CD14-positive monocyte (primary cell): ENCODE results near the gene CTSS. TPM values are rescaled to one million over a fixed set of nuclear protein-coding genes. Genes with fewer than 3 reads are reported as not detected.

Experiments
- DNase-seq, 3 donors: peaks; one replicate each; pipeline ENCODE4 v3.0.0-alpha.2; 2011 to 2022
- H2AFZ ChIP-seq: 2 replicates; pipeline ENCODE4 v1.6.0; 2012; ENCODE audit warnings: mild to moderate bottlenecking, low read depth, low read length, inconsistent platforms; ENCODE audit not compliant: insufficient read depth, poor library complexity, severe bottlenecking
- H3K27ac ChIP-seq, 2 donors: 1 replicate in 1 of 2; 2 replicates in 1 of 2; pipeline ENCODE4 v1.5.1; 2012 to 2013; ENCODE audit warnings: low read length in 2 of 2, control low read depth in 1 of 2, inconsistent platforms in 1 of 2, low read depth in 1 of 2, mild to moderate bottlenecking in 1 of 2
- H3K27me3 ChIP-seq, 2 donors: one replicate each; pipeline versions ENCODE4 v1.6.0 to v1.6.1; 2011 to 2013; ENCODE audit warnings: low read length in 2 of 2; ENCODE audit not compliant: control insufficient read depth in 2 of 2, insufficient read depth in 2 of 2
- H3K36me3 ChIP-seq, 2 donors: replicated peaks in 1 of 2; 1 replicate in 1 of 2; 2 replicates in 1 of 2; pipeline versions ENCODE4 v1.5.1 to v1.6.1; 2012 to 2013; ENCODE audit warnings: low read length in 2 of 2, control low read depth in 1 of 2, inconsistent platforms in 1 of 2, mild to moderate bottlenecking in 1 of 2; ENCODE audit not compliant: insufficient read depth in 2 of 2, control insufficient read depth in 1 of 2
- H3K4me1 ChIP-seq, 2 donors: 1 replicate in 1 of 2; 2 replicates in 1 of 2; pipeline versions ENCODE4 v1.5.1 to v1.6.1; 2012 to 2013; ENCODE audit warnings: low read length in 2 of 2, control low read depth in 1 of 2, inconsistent platforms in 1 of 2, mild to moderate bottlenecking in 1 of 2, moderate library complexity in 1 of 2; ENCODE audit not compliant: insufficient read depth in 2 of 2, control insufficient read depth in 1 of 2
- H3K4me2 ChIP-seq: replicated peaks from 2 replicates; pipeline ENCODE3; 2012; ENCODE audit warnings: low read length, moderate library complexity, mild to moderate bottlenecking; ENCODE audit not compliant: poor library complexity, severe bottlenecking; ENCODE audit errors: extremely low read depth
- H3K4me3 ChIP-seq, 3 experiments: fragments of 200-600 bp in 1 of 3; sonication (generic) in 1 of 3; replicated peaks in 1 of 3; 1 replicate in 2 of 3; 2 replicates in 1 of 3; pipeline ENCODE4 v1.5.1; 2011 to 2013; ENCODE audit warnings: low read length in 3 of 3, mild to moderate bottlenecking in 3 of 3, control low read depth in 2 of 3, low read depth in 2 of 3, inconsistent platforms in 1 of 3, moderate library complexity in 1 of 3
- H3K79me2 ChIP-seq: 2 replicates; pipeline ENCODE4 v1.6.0; 2012; ENCODE audit warnings: mild to moderate bottlenecking, control low read depth, inconsistent platforms, low read length, moderate library complexity; ENCODE audit not compliant: insufficient read depth
- H3K9ac ChIP-seq: 2 replicates; pipeline ENCODE4 v1.6.0; 2017; ENCODE audit warnings: low read length, mild to moderate bottlenecking; ENCODE audit not compliant: insufficient read depth, poor library complexity, severe bottlenecking
- H3K9me3 ChIP-seq, 2 donors: replicated peaks in 1 of 2; 1 replicate in 1 of 2; 2 replicates in 1 of 2; pipeline versions ENCODE4 v1.5.1 to v1.6.1; 2012 to 2013; ENCODE audit warnings: low read length in 2 of 2, control low read depth in 1 of 2; ENCODE audit not compliant: control insufficient read depth in 1 of 2, insufficient read depth in 1 of 2
- H4K20me1 ChIP-seq: 2 replicates; pipeline ENCODE4 v1.6.0; 2012; ENCODE audit warnings: mild to moderate bottlenecking, low read length, control low read depth, moderate library complexity; ENCODE audit not compliant: insufficient read depth
- H3K27ac Mint-ChIP-seq, 7 donors: one replicate each; pipeline ENCODE4 v1.8.0; 2020; ENCODE audit warnings: mild to moderate bottlenecking in 7 of 7, mixed read lengths in 7 of 7, moderate library complexity in 6 of 7, inconsistent platforms in 2 of 7
- H3K27me3 Mint-ChIP-seq, 3 donors: one replicate each; pipeline ENCODE4 v1.8.0; 2021 to 2022; ENCODE audit warnings: low read depth in 3 of 3, mild to moderate bottlenecking in 3 of 3, mixed read lengths in 3 of 3, moderate library complexity in 3 of 3, inconsistent platforms in 1 of 3
- H3K36me3 Mint-ChIP-seq, 2 donors: one replicate each; pipeline ENCODE4 v1.8.0; 2020; ENCODE audit warnings: mixed read lengths in 2 of 2, inconsistent platforms in 1 of 2, mild to moderate bottlenecking in 1 of 2
- H3K4me1 Mint-ChIP-seq: one replicate; pipeline ENCODE4 v1.8.0; 2020; ENCODE audit warnings: mild to moderate bottlenecking, mixed read lengths
- H3K4me3 Mint-ChIP-seq, 2 donors: one replicate each; pipeline ENCODE4 v1.8.0; 2020; ENCODE audit warnings: mild to moderate bottlenecking in 2 of 2, mixed read lengths in 2 of 2, moderate library complexity in 1 of 2
- H3K9me3 Mint-ChIP-seq, 7 donors: one replicate each; pipeline ENCODE4 v1.8.0; 2020 to 2022; ENCODE audit warnings: mixed read lengths in 7 of 7, mild to moderate bottlenecking in 6 of 7, moderate library complexity in 6 of 7, inconsistent platforms in 2 of 7
- CTCF ChIP-seq: fragments of 200-600 bp; IDR thresholded peaks from one replicate; pipeline ENCODE4 v1.8.0; 2022; ENCODE audit warnings: antibody characterized with exemption, mild to moderate bottlenecking
- WGBS: methylation state at CpG from one replicate; pipeline ENCODE4 v1.1.5; 2013; ENCODE audit warnings: missing lambda C conversion rate; ENCODE audit not compliant: insufficient coverage; 5-methylcytosine and 5-hydroxymethylcytosine counted together
- intact Hi-C, 2 donors: fragments of 100-400 bp; cut with micrococcal nuclease; formaldehyde crosslinking; loops; one replicate each; pipeline versions ENCODE4 v1.15.0 to v1.15.1; 2023
- polyA plus RNA-seq, 3 donors: library from polyadenylated mRNA; depleted of rRNA in 1 of 3; unstranded in 2 of 3; stranded (reverse) in 1 of 3; fragments of 300-500 nt in 2 of 3; fragments of >200 nt in 1 of 3; fragmentation: Illumina TruSeq in 2 of 3; gene quantifications; 1 replicate in 2 of 3; 2 replicates in 1 of 3; pipeline ENCODE4 v1.2.3, GENCODE V29; 2012 to 2021

Gene CTSS
- polyA plus RNA-seq, 3 donors = 2,349 to 6,327 (median 5,201) TPM

GRCh38 chr1:150688763-150689162 is 76.8 kb downstream of the CTSS start:
- no peak overlapping the region for H3K27ac ChIP-seq
- peaks cover 29 to 37% of the 10 kb centered on the region in 2 donors for H3K36me3 Mint-ChIP-seq
- no peaks in the 10 kb centered on the region for H3K4me1 ChIP-seq
- no peaks in the 10 kb centered on the region for H3K27me3 ChIP-seq
- DNase-seq = no peak
- no peaks in the 10 kb centered on the region for H3K9me3 ChIP-seq
- intact Hi-C loops = no loop called here
- no peak overlapping the region for H3K4me3 ChIP-seq
- H3K79me2 ChIP-seq = no peaks in the 10 kb centered on the region
- no peak overlapping the region for H3K9ac ChIP-seq
- no peak overlapping the region for H3K4me2 ChIP-seq
- no peaks in the 10 kb centered on the region for H3K27me3 Mint-ChIP-seq
- no peak overlapping the region for H3K4me3 Mint-ChIP-seq
- H3K36me3 ChIP-seq = peaks cover 12 to 49% of the 10 kb centered on the region in 2 donors
- no peak overlapping the region for H2AFZ ChIP-seq
- TF ChIP-seq CTCF = no peak
- H3K9me3 Mint-ChIP-seq = peaks cover 0 to 3% (median 0%) of the 10 kb centered on the region in 7 donors
- peak overlapping the region in 2 of 7 donors; percentile 5 to 37 for H3K27ac Mint-ChIP-seq
- H3K4me1 Mint-ChIP-seq = no peaks in the 10 kb centered on the region
- no peaks in the 10 kb centered on the region for H4K20me1 ChIP-seq
- 91% methylated on average over 1 of the region's 1 CpG for WGBS

DNA sequence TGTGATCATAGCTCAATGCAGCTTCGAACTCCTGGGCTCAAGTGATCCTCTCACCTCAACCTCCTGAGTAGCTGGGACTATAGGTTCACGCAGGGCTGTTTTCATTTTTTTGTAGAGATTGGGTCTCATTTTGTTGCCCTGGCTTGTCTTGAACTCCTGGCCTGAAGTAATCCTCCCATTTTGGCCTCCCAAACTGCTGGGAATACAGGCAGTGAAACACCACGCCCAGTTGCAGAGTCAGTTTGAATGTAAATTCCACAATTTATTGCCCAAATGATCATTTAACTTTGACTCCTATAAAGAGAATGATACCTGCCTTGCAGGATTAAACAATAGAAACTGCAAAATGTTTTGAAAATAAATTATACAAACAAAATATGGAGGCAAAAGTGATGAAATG is 79.3 kb downstream of the CTSS start:
- no peaks in the 10 kb centered on the region for H3K27me3 ChIP-seq
- WGBS = no CpG with 5 or more reads among the region's 3 CpGs
- no peaks in the 10 kb centered on the region for H3K4me1 ChIP-seq
- no peak for TF ChIP-seq CTCF
- H3K36me3 ChIP-seq = peaks cover 14 to 38% of the 10 kb centered on the region in 2 donors
- Mint-ChIP-seq H3K36me3 (peaks cover 25 to 30% of the 10 kb centered on the region in 2 donors), H3K9me3 (peaks cover 0 to 3% (median 0%) of the 10 kb centered on the region in 7 donors), H3K4me3 (no peak overlapping the region), H3K4me1 (no peaks in the 10 kb centered on the region), H3K27ac (no peak overlapping the region), H3K27me3 (peaks cover 0 to 2% (median 0%) of the 10 kb centered on the region in 3 donors)
- H4K20me1 ChIP-seq = no peaks in the 10 kb centered on the region
- DNase-seq = no peak
- H2AFZ ChIP-seq = no peak overlapping the region
- H3K4me2 ChIP-seq = no peak overlapping the region
- no peaks in the 10 kb centered on the region for H3K79me2 ChIP-seq
- H3K9me3 ChIP-seq = no peaks in the 10 kb centered on the region
- no peak overlapping the region for H3K4me3 ChIP-seq
- H3K9ac ChIP-seq = no peak overlapping the region
- intact Hi-C loops = no loop called here
- no peak overlapping the region for H3K27ac ChIP-seq
